NCI-H510A (cell line): ENCODE results near the gene SPATA7.
A peak's percentile ranks its signal among the peaks of the same experiment; 100 is the strongest.
"Not testable (repeated sequence)": the region's sequence is repeated elsewhere in the genome, so short reads cannot be mapped to it uniquely, and the experiment has no call there.

Experiments
- DNase-seq: peaks from one replicate; lab custom pipeline; 2025; lab: John Stamatoyannopoulos, UW

The SPATA7 gene, protein sequence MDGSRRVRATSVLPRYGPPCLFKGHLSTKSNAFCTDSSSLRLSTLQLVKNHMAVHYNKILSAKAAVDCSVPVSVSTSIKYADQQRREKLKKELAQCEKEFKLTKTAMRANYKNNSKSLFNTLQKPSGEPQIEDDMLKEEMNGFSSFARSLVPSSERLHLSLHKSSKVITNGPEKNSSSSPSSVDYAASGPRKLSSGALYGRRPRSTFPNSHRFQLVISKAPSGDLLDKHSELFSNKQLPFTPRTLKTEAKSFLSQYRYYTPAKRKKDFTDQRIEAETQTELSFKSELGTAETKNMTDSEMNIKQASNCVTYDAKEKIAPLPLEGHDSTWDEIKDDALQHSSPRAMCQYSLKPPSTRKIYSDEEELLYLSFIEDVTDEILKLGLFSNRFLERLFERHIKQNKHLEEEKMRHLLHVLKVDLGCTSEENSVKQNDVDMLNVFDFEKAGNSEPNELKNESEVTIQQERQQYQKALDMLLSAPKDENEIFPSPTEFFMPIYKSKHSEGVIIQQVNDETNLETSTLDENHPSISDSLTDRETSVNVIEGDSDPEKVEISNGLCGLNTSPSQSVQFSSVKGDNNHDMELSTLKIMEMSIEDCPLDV

DNA sequence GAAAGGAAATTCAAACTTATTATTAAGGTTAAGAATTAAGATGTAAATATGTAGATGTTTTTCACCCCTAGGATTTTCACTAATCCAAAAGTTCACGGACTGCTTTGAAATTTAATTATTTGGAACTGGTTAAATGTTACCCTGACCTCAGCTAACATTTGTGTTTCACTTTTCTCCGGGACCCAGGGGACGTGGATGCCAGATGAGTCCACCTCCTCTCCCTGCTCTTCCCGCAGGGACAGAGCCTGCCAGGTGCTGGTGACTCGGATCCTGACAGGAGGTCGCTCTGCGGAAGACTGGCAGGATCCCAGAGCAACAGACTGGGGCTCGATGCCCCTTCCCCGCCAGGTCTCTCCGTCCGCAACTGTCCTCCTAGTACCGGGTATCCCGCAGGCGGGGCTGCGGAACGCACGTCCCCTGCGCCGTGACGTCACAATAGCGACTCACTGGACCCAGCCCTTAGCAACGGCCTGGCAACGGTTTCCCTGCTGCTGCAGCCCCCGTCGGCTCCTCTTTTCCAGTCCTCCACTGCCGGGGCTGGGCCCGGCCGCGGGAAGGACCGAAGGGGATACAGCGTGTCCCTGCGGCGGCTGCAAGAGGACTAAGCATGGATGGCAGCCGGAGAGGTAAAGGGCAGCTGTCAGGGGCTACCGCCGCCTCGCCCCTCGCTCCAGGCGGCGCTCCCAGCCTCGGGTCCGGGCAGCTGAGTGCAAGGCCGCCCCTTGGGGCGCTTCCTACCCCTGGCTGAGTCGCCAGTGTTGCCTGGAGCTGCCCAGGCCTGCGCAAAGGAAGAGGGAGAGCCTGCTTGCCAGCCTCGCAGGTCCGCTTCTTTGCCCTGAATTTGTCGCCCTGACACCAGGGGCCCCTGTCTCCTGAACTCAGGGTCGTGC lies at the start of gene SPATA7:
Gene SPATA7 (plus strand): TSS at position 446 of the 890 bp plus-strand sequence. CDS start 162 bp downstream, at position 608.
- peak; percentile 93 for DNase-seq

DNA sequence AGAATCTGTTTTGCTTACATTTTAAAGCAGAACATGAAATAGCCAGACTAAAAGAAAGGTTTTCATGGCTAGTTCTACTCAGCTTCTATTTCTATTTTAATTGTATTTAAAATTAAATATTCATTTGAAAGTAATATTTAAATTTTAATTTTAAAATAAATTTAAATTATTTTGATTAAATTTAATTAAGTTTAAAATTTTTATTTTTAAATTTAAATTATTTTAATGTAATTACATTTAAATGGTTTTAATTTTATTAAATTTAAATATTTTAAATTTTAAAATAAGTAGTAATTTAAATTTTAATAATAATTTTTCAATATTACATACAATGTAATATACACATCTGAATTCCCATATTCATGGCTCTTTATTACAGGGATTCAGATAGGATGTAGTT lies 45.1 kb upstream of the SPATA7 start:
- DNase-seq, result no peak

DNA sequence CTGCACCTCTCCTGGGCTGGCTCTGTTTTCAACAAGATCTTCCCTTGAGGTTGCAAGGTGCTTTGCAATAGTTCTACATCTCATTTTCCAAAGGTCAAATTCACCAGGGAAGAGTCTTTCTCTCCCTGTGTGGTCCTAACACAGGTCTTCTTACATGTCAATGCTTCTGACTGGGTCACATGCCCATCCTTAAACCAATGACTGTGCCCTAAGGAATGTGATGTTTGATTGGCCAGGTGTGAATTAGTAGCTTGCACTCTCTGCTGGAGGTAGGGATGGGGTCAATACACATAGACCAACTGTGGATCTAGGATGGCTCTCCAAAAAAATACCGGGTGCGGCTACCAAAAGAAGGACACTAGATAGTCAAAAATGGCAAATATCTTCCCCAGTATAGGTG lies 42.5 kb upstream of the SPATA7 start:
- no peak for DNase-seq

DNA sequence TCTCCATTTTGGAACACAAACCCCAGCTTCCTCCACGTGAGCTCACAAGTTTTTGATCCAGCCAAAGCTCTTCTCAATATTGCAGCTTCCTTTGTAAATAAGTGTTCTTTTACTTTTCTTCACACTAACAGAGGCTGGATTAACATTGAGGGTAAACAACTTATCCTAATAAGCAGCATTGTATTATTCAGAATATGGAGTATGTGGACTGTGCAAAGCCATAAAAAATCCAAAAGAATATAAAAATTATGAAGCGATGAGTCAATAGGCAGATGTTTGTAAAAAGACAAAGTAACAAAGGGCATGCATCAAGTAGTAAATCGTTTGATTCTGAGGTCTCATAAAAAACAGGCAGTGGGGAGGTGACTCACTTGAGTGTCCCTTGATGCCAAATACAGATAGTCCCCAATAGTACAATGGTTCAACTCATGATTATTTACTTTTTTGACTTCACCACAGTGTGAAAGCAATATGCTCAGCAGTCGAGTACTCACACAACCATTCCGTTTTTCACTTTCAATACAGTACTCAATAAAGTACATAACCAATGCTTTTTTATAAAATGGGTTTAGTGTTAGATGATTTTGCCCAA lies 39.3 kb upstream of the SPATA7 start:
- no peak for DNase-seq

DNA sequence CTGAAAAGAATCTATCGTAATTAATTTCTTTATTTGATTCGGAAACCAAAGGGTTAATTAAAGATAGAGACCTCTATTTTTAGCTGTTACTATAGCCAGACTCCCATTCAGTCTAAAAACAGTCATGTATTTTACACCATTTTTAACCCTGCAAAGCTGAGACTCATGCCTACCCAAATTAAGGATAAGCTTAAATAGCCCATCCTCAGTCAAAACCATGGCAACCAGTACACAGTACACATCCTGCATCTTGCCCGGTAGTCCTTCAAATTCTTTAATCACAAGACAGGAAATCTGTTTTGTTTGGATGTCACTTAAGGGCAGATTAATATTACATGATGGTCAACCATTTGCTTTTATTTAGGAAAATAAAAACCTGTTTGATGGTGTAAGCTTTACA lies 36.9 kb upstream of the SPATA7 start:
- no peak for DNase-seq

DNA sequence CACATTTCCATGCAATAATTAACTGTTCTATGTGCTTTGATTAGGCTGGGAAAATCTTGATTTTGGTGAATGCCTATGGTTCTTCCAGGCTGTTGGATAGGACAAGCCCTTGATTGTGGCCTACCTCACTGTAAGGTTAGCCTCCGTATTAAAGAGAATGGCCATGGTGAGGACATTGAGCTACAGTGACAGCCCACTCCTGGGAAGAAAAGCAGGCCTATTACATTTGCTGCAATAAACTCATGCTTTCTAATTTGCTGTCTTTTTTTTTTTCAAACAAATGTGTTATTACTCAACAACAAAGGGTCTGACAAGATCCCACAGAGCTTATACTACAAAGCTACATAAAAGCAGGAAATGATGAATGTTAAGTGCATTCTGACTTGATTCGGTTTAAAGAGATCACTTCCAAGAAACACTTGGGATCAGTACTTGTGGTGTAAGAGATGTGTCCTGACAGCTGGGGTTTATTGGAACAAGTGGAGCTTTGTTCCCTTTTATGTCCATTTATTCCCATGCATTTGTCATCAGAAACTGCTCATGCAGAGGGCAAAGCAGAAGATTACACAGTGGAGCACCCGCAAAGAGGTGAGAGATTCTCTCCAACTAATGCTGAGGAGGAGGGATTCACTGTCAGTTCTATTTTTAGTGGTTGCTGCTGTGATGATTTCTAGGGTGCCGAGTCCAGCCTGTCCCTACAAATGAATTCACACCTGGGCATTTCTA lies 33.3 kb upstream of the SPATA7 start:
- DNase-seq, result peak; percentile 79

DNA sequence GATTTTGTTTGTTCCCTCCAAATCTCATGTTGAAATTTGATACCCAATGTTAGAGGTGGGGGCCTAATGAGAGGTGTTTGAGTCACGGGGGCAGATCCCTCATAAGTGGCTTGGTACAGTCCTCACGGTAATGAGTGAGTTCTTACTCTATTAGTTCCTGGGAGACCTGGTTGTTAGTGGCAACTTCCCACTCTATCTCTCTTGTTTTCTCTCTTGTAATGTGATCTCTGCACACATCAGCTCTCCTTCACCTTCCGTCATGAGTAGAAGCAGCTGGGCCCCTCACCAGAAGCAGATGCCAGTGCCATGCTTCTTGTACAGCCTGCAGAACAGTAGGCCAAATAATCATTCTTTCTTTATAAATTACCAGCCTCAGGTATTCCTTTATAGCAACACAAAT lies 32.8 kb upstream of the SPATA7 start:
- DNase-seq, result peak; percentile 94

DNA sequence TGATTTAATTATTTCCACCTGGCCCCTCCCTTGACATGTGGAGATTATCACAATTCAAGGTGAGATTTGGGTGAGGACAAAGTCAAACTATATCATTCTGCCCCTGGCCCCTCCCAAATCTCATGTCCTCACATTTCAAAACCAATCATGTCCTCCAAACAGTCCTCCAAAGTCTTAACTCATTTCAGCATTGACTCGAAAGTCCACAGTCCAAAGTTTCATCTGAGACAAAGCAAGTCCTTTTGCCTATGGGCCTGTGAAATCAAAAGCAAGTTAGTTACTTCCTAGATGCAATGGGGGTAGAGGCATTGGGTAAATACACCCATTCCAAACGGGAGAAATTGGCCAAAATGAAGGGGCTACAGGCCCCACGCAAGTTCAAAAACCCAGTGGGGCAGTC lies 31.1 kb upstream of the SPATA7 start:
- no peak for DNase-seq

DNA sequence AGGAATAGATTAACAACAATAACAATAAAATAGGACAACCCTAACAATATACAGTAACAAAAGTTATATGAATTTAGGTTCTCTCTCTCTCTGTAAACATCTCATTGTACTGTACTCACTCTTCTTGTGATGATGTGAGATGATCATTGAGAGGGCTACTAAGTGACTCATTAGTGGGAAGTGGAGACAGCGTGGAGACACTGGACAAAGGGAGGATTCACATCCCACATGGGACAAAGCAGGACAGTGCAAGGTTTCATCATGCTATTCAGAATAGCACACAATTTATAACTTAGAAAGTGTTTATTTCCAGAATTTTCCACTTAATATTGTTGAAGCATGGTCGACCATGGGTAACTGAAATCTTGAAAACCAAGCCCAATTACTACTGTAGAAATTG lies 26.0 kb upstream of the SPATA7 start:
- no peak for DNase-seq

DNA sequence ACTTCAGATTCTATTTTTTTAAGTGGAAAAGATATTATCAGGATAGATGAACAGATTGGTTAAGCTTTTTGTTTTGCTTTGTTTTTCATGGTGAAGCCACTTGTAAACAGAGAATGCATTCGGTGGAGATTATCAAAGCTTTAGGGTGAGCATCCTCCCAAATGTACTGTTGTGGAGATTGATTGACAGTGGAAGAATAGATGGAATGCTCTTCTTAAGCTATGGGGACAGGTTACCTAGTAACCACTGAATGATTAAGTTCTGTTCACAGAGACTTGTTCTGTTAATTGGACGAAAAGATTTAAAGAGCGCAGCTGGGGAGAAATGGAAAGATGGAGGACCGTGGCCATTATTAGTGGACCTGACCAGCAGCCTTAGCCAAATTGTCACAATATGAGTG lies 21.8 kb upstream of the SPATA7 start:
- no peak for DNase-seq

DNA sequence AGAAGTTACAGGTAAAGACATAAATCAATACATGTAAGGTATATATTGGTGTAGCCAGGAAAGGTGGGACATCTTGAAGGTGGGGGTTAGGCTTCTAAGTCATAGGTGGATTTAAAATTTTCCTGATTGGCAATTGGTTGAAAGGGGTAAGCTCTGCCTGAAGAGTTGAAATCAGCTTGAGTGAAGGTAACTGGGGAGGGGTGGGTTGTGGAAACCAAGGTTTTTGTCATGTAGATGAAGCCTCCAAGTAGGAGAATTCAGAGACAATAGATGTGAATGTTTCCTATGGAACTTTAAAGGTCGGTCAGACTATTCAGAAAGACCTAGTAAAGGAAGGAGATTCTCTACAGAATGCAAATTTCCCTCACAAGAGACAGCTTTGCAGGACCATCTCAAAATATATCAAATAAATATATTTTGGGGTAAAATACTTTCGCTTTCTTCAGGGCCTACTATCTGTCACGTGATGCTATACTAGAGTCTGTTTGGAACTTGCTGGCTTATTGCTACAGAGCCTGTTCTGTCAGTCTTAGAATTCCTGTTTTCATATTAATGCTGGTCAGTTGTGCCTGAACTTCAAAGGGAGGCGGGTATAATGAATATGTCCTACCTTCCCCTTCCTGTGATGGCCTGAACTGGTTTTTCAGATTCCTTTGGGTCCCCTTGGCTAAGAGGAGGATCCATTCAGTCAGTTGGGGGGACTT lies 20.6 kb upstream of the SPATA7 start:
- DNase-seq, result no peak

DNA sequence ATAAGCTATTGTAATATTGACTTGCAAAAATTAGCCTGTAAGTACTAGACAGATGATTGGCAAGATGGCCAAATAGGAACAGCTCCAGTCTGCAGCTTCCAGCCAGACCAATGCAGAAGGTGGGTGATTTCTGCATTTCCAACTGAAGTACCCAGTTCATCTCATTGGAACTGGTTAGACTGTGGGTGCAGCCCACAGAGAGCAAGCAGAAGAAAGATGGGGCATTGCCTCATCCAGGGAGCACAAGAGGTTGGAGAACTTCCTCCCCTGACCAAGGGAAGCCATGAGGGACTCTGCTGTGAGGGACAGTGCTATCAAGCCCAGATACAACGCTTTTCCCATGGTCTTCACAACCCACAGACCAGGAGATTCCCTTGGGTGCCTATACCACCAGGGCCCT lies 16.0 kb upstream of the SPATA7 start:
- no peak for DNase-seq

DNA sequence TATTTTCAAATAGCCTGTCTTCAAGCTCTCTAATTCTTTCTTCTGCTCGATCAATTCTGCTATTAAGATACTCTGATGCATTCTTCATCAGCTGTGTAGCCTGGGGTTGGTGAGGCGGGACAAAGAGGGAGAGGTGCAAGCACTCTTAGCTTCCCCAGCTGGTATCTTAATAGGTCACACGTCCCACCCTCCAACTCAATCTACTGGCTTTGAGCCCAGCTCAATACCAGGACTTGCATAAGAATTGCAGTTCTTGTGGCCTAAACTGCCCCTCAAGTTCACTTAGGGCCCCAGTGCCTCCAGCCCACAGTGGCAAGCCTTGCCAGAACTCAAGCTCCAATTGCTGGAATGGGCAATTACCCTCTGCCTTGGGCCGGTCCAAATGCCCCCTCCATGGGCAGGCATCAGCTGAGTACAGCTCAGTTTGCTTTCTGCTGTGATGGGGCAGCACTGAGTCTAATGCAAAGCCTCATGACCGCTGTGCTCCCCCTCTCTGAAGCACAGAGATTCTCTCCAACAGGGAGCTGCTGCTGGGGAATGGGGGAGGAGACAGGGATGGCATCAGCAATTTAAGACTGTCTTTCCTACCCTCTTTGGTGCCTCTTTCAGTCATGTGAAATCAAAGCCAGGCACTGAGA lies 5.6 kb upstream of the SPATA7 start:
- no peak for DNase-seq

DNA sequence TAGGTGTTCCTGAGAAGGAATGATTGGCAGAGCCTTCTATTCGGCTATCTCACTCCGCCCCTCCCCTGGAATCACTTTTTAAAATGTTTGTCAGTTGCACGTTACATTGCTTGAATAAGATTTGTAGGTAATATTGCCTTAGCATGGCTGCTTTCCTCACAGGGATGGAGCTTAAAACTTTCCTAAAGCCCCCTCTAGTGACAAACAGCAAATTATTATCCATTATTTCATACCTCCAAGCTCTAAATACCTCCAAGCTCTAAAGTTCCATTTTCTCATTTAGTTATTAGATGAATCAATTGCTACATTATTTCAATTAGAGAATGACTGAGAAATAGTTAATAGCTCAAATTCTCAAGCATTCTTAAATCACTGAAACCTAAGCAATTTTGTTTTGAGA lies 5.1 kb upstream of the SPATA7 start:
- DNase-seq, result no peak

DNA sequence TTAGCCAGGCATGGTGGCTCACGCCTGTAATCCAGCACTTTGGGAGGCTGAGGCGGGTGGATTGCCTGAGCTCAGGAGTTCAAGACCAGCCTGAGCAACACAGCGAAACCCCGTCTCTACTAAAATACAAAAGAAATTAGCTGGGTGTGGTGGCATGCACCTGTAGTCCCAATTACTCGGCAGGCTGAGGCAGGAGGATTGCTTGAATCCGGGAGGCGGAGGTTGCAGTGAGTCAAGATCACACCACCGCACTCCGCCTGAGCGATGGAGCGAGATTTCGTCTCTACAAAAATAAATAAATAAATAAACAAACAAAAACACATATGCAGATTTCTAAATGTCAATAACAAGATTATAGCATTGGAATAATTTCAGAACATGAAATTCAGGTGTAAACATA lies 3.8 kb upstream of the SPATA7 start:
- DNase-seq, result not testable (repeated sequence)

DNA sequence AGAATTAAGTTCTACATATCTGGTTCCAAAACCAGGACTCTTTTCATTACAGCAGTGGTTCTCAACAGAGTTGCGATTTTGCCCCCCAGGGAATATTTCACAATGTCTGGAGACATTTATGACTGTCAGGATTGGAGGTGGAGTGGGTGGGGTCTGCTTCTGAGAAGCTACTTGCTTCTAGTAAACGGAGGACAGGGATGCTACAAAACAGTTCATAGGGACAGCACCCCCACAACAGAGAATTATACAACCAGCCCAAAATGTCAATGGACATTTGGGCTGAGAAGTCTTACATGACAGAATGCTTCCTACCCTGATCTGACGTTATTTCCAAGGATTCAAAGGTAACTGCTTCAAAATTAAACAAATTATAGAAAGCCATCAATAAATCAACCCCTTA lies 739 bp upstream of the SPATA7 start:
- DNase-seq, result no peak

DNA sequence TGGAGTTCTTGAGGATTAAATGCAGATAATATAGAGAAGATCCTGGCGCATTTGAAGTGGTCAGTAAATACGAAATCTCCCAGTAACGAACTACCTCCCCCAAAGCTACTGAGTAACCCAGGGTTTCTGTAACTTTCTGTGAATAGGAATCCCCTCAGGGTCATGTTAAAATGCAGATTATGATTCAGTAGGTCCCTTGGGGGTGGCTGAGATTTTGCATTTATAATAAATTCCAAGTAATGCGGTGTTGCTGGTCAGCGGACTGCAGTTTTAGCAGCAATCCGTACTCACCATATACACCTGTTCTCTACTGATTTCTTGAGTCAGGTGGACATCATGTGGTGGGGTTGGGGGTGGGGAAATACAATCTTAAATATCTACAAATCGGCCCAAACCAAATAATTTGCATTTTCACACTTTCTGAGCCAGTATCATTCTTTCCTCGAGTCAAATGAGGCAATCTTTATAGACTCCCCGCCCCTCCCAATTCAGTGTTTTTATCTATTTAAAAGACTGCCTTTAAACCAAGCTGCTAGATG lies 868 bp downstream of the SPATA7 start:
- no peak for DNase-seq

DNA sequence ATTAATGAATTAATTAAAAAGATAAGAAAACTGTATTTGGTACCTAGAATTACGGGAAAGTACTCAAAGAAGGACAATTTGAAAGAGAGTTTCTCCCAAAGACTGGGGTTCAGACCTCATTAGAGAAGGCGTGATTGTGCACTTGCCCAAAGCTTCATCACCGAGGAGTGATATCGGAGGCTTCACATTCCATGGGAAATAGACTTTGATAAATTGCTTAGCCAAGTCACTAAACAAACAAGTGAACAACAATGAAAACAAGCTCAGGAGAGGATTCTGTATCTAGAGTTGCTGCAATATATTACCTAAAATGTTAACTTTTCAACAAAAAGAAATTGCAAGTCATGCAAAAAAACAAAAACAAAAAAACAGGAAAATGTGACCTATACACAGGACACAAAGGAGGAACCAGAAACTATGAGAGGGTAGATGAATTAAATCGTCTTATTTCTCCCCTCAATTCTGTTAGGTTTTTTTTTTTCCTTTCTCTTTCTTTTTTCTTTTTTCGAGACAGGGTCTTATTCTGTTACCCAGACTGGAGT lies 3.4 kb downstream of the SPATA7 start:
- DNase-seq, result no peak

DNA sequence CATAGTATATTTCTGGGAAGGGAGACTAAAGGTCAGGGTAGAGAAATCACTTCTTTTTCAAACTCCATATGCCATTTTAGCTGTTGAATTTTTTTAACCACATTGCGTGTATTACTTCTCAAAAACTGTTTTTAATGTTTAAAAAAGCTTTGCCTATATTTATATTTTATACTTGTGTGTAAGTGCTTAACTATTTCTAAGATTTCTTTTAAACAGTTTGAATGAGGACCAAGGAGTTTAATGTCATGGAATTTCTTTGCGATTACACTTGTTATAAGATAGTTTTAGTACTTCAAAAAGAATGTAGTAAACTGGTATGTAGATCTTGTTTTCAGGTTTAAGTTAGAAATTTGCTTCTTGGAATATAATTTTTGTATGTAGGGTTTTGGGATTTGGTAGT lies 7.2 kb downstream of the SPATA7 start:
- DNase-seq, result no peak

DNA sequence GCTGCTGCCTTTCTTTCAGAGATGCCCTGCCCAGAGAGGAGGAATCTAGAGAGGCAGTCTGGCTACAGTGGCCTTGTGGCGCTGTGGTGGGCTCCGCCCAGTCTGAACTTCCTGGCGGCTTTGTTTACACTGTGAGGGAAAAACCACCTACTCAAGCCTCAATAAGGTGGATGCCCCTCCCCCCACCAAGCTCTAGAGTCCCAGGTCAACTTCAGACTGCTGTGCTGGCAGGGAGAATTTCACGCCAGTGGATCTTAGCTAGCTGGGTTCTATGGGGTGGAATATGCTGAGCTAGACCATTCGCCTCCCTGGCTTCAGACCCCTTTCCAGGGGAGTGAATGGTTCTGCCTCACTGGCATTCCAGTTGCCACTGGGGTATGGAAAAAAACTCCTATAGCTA lies 25.6 kb downstream of the SPATA7 start:
- no peak for DNase-seq
